Measurements from ENCODE around the gene GFI1.

The GFI1 gene

GRCh38 chr1:92487078-92487605, 417 bp upstream of the GFI1 start:
- DNase-seq = no peak

GRCh38 chr1:92485381-92486250, 1.1 kb downstream of the GFI1 start:
- DNase-seq = peak; percentile 65

GRCh38 chr1:92484472-92485380, 2.0 kb downstream of the GFI1 start:
- DNase-seq = peak; percentile 77

GRCh38 chr1:92483610-92484471, 2.9 kb downstream of the GFI1 start:
- peak; percentile 26 for DNase-seq

GRCh38 chr1:92482665-92483609, 3.8 kb downstream of the GFI1 start:
- DNase-seq = no peak

- DNase-seq = no peak
Measured at GRCh38 chr1:92481971-92482664, 4.6 kb downstream of the GFI1 start.

- no peak for DNase-seq
Measured at GRCh38 chr1:92481599-92481925, 5.2 kb downstream of the GFI1 start.

- no peak for DNase-seq
Measured at GRCh38 chr1:92480813-92481598, 5.7 kb downstream of the GFI1 start.

GRCh38 chr1:92480200-92480812, 6.4 kb downstream of the GFI1 start:
- peak; percentile 19 for DNase-seq

GRCh38 chr1:92479587-92479986, 7.1 kb downstream of the GFI1 start:
- no peak for DNase-seq

- DNase-seq = no peak
Measured at GRCh38 chr1:92478393-92478792, 8.3 kb downstream of the GFI1 start.

GRCh38 chr1:92476071-92476631, 10.6 kb downstream of the GFI1 start:
- DNase-seq = no peak

GRCh38 chr1:92475029-92475428, 11.7 kb downstream of the GFI1 start:
- no peak for DNase-seq

GRCh38 chr1:92473781-92474495, 12.8 kb downstream of the GFI1 start:
- no peak for DNase-seq

GRCh38 chr1:92470216-92470615, 16.5 kb downstream of the GFI1 start:
- no peak for DNase-seq

- DNase-seq = no peak
Measured at GRCh38 chr1:92466683-92467352, 19.9 kb downstream of the GFI1 start.

- no peak for DNase-seq
Measured at GRCh38 chr1:92465256-92465647, 21.5 kb downstream of the GFI1 start.

Data from 8988T (cell line).